ENCODE measurements around the gene MRPS5.

DNA sequence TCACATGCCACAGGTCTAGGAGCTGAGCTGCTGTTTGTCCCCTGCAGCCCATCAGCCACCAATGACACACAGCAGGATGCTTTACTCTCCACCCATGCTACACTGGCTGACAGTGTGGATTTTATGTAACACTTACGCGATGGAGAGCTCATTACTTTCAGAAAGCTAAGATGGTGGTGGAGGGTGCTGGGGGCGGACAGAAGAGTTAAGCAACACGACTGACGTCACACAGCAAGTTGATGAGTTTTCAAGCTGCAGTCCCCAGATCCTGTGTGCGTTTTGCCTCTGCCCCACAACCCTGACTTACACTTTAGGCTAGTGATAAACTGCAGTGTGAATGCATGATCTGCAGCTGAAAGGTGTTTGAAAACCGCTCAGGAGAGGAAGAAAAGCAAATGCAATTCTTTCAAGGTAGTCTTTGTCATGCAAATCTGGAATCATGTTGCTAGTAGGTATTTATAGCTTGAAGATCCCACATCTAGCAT, 42.4 kb downstream of the MRPS5 start:
- TF ChIP-seq FOXM1 (IDR thresholded peaks at IDR 0.05; ENCODE audit: borderline replicate concordance, low read depth) (no peak), CREB1 (IDR thresholded peaks at IDR 0.05; ENCODE audit: low read depth) (no peak), YY1 (IDR thresholded peaks at IDR 0.05; ENCODE audit: low read depth) (no peak)
- TF ChIP-seq, protein P1, sequence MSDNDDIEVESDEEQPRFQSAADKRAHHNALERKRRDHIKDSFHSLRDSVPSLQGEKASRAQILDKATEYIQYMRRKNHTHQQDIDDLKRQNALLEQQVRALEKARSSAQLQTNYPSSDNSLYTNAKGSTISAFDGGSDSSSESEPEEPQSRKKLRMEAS (IDR thresholded peaks at IDR 0.05) = no peak
- TF ChIP-seq, protein P2, sequence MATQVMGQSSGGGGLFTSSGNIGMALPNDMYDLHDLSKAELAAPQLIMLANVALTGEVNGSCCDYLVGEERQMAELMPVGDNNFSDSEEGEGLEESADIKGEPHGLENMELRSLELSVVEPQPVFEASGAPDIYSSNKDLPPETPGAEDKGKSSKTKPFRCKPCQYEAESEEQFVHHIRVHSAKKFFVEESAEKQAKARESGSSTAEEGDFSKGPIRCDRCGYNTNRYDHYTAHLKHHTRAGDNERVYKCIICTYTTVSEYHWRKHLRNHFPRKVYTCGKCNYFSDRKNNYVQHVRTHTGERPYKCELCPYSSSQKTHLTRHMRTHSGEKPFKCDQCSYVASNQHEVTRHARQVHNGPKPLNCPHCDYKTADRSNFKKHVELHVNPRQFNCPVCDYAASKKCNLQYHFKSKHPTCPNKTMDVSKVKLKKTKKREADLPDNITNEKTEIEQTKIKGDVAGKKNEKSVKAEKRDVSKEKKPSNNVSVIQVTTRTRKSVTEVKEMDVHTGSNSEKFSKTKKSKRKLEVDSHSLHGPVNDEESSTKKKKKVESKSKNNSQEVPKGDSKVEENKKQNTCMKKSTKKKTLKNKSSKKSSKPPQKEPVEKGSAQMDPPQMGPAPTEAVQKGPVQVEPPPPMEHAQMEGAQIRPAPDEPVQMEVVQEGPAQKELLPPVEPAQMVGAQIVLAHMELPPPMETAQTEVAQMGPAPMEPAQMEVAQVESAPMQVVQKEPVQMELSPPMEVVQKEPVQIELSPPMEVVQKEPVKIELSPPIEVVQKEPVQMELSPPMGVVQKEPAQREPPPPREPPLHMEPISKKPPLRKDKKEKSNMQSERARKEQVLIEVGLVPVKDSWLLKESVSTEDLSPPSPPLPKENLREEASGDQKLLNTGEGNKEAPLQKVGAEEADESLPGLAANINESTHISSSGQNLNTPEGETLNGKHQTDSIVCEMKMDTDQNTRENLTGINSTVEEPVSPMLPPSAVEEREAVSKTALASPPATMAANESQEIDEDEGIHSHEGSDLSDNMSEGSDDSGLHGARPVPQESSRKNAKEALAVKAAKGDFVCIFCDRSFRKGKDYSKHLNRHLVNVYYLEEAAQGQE (IDR thresholded peaks at IDR 0.05; ENCODE audit: low read depth) = no peak
